ENCODE data around the gene RTKN. TPM values are rescaled to one million over a fixed set of nuclear protein-coding genes. Genes with fewer than 3 reads are reported as not detected.
A peak's percentile ranks its signal among the peaks of the same experiment; 100 is the strongest.

RTKN gene
- polyA plus RNA-seq, 2 of the 4 experiments (the other 2 are of a cell fraction): 15.1 to 20.1 TPM

GRCh38 chr2:74429487-74430451, 12.0 kb downstream of the RTKN start (continued):
- TF ChIP-seq JUN (IDR thresholded peaks at IDR 0.05): no peak
- no peak for TF ChIP-seq MAZ (IDR thresholded peaks at IDR 0.05; ENCODE audit: borderline replicate concordance, low read depth, low read length)
- TF ChIP-seq USF2 (IDR thresholded peaks at IDR 0.05): no peak
- TF ChIP-seq HEYL (CRISPR knock-in tag; IDR thresholded peaks at IDR 0.05): no peak

- DNase-seq (ENCODE audit: low read depth in 1 of 2, low spot score in 1 of 2) (no peak), ATAC-seq (no peak), FAIRE-seq (no peak)
- 91% methylated on average over 5 of the region's 5 CpGs for WGBS (ENCODE audit: missing lambda C conversion rate)
- Histone ChIP-seq H3K4me2 (no peak overlapping the region), H3K27ac (no peak overlapping the region), H3K9me3 (no peaks in the 10 kb centered on the region), H3K4me3 (no peak overlapping the region), H3K4me1 (peaks cover 8% of the 10 kb centered on the region; the same call in 1 of the 3 replicates)
- TF ChIP-seq POLR2AphosphoS2 (conservative IDR thresholded peaks at IDR 0.05; ENCODE audit: low read length): no peak
- TF ChIP-seq RFX5 (IDR thresholded peaks at IDR 0.05): no peak
- TF ChIP-seq NFE2L2 (conservative IDR thresholded peaks at IDR 0.05; ENCODE audit: low read length): no peak
- no peak for TF ChIP-seq HDAC2 (IDR thresholded peaks at IDR 0.05)
- TF ChIP-seq MAX (IDR thresholded peaks at IDR 0.05): no peak
- no peak for TF ChIP-seq RNF2 (IDR thresholded peaks at IDR 0.05; ENCODE audit: borderline replicate concordance, low read depth)
- no peak for TF ChIP-seq EHMT2 (IDR thresholded peaks at IDR 0.05; ENCODE audit: low read depth)
- TF ChIP-seq RCOR1 (IDR thresholded peaks at IDR 0.05; ENCODE audit: low read depth, low read length): no peak
- TF ChIP-seq MAZ (IDR thresholded peaks at IDR 0.05; ENCODE audit: borderline replicate concordance, low read depth, low read length): no peak
- no peak for TF ChIP-seq REST (IDR thresholded peaks at IDR 0.05)
- no peak for TF ChIP-seq FOSB (CRISPR knock-in tag; IDR thresholded peaks at IDR 0.05)
- TF ChIP-seq MAFK (IDR thresholded peaks at IDR 0.05; ENCODE audit: partially characterized antibody): no peak
- POLR2A ChIA-PET: interaction anchor here (2.5 kb wide), 1 partner anchor 11 kb away, joined by 11 read pairs; no protein-coding TSS in a partner anchor
- CTCF ChIA-PET: interaction anchor here (0.9 to 1.4 kb wide), 3 partner anchors 10 to 68 kb away, joined by 3 to 5 read pairs (median 3); no protein-coding TSS in a partner anchor
Measured at GRCh38 chr2:74428675-74429074, 13.1 kb downstream of the RTKN start.

GRCh38 chr2:74427551-74427950, 14.2 kb downstream of the RTKN start:
- CTCF ChIA-PET: interaction anchor here (0.6 to 1.1 kb wide), 4 partner anchors 13 to 1889 kb away, joined by 3 read pairs; no protein-coding TSS in a partner anchor
- ATAC-seq (peak; percentile 38 to 50; a peak in 4 of 6 replicates), FAIRE-seq (no peak), DNase-seq (ENCODE audit: low read depth in 1 of 2, low spot score in 1 of 2) (no peak)
- POLR2A ChIA-PET: interaction anchor here (1.3 kb wide), 1 partner anchor 13 kb away, joined by 4 read pairs; no protein-coding TSS in a partner anchor
- no peak overlapping the region for H3K27ac ChIP-seq
- no peaks in the 10 kb centered on the region for H3K9me3 ChIP-seq
- no peak for TF ChIP-seq RFX5 (IDR thresholded peaks at IDR 0.05)
- 78% methylated on average over 3 of the region's 3 CpGs for WGBS (ENCODE audit: missing lambda C conversion rate)
- no peak overlapping the region for H3K4me2 ChIP-seq
- peaks cover 8% of the 10 kb centered on the region; the same call in 1 of the 3 replicates for H3K4me1 ChIP-seq
- no peak overlapping the region for H3K4me3 ChIP-seq

Data from A549 (cell line).